ENCODE measurements around the gene PICALM.

DNA sequence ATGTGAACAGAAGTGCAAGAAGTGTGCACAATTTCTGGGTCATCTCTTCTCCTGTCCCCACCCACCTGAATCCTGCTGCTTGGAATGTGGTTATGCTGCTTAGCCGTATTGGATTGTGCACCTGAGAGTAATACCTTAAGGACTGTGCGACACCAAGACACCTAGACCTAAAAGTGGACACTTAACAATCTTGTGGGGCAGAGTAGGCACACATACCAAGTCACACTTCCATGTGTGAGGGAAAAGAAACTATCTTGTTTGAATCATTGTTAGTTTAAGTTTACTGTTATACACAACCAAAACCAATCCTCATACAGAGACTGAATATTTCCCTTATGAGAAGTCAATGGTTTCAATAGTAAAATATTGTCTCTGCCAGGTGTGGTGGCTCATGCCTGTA is 120.0 kb downstream of the PICALM start:
- TF ChIP-seq, protein P1, sequence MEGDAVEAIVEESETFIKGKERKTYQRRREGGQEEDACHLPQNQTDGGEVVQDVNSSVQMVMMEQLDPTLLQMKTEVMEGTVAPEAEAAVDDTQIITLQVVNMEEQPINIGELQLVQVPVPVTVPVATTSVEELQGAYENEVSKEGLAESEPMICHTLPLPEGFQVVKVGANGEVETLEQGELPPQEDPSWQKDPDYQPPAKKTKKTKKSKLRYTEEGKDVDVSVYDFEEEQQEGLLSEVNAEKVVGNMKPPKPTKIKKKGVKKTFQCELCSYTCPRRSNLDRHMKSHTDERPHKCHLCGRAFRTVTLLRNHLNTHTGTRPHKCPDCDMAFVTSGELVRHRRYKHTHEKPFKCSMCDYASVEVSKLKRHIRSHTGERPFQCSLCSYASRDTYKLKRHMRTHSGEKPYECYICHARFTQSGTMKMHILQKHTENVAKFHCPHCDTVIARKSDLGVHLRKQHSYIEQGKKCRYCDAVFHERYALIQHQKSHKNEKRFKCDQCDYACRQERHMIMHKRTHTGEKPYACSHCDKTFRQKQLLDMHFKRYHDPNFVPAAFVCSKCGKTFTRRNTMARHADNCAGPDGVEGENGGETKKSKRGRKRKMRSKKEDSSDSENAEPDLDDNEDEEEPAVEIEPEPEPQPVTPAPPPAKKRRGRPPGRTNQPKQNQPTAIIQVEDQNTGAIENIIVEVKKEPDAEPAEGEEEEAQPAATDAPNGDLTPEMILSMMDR (IDR thresholded peaks at IDR 0.05): no peak
- TF ChIP-seq POLR2A (IDR thresholded peaks at IDR 0.05): no peak

Data from testis (tissue), 2 donors.